ENCODE measurements around the gene GANAB.

GANAB gene

DNA sequence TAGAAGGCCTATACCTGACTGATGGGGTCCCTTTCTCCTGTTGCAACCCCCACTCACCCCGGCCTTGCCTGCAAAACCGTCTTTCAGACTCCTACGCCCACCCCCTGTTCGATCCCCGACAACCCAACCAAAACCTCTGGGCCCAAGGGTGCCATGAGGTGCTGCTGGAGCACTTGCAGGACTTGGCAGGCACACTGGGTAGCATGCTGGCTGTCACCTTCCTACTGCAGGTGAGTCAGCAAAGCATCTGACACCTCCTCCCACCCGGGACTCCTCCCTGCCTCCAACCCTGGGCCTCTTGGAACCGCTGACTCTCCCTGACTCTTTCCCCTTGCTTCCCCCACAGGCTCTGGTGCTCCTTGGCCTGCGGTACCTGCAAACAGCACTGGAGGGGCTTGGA, 32.1 kb downstream of the GANAB start:
- Histone ChIP-seq H3K14ac (ENCODE audit: low read length in 2 of 2) (no peak overlapping the region), H3K9ac (ENCODE audit: low read length) (no peak overlapping the region), H4K91ac (ENCODE audit: low read length) (no peak overlapping the region), H2BK120ac (ENCODE audit: low read depth, low read length) (no peak overlapping the region), H4K8ac (ENCODE audit: low read length) (no peak overlapping the region), H2BK15ac (ENCODE audit: low read depth, poor library complexity, severe bottlenecking) (no peak overlapping the region), H2BK5ac (ENCODE audit: low read depth, low read length, poor library complexity, severe bottlenecking) (no peak overlapping the region), H2AK5ac (ENCODE audit: low read length, severe bottlenecking) (peak overlapping the region; percentile 13), H3K27ac (ENCODE audit: low read length, poor library complexity, severe bottlenecking) (no peak overlapping the region), H3K4me3 (ENCODE audit: insufficient read depth in 1 of 2, low read depth in 1 of 2, low read length in 2 of 2) (no peak overlapping the region), H3K4ac (ENCODE audit: low read depth in 1 of 2, low read length in 2 of 2) (peak overlapping the region in 1 of 2 experiments; percentile 50), H2BK12ac (ENCODE audit: low read length in 2 of 2) (peak overlapping the region in 1 of 2 experiments; percentile 55), H3K79me1 (replicated peaks; ENCODE audit: low read length, poor library complexity, severe bottlenecking) (peaks cover 24% of the 10 kb centered on the region), H2AFZ (ENCODE audit: low read depth, low read length) (no peak overlapping the region), H3K18ac (ENCODE audit: low read depth in 1 of 2, low read length in 2 of 2) (no peak overlapping the region), H3K4me1 (ENCODE audit: control insufficient read depth, insufficient read depth, low read depth, low read length) (peaks cover 22% of the 10 kb centered on the region), H3K9me3 (ENCODE audit: control insufficient read depth, low read length) (no peaks in the 10 kb centered on the region), H3K23ac (ENCODE audit: low read length in 2 of 2) (no peak overlapping the region), H3K36me3 (ENCODE audit: control insufficient read depth in 1 of 2, insufficient read depth in 2 of 2, low read depth in 1 of 2, low read length in 2 of 2) (peaks cover 46 to 55% of the 10 kb centered on the region in 2 experiments), H3K27me3 (ENCODE audit: control insufficient read depth in 1 of 2, insufficient read depth in 1 of 2, low read length in 2 of 2) (no peaks in the 10 kb centered on the region), H3K4me2 (ENCODE audit: low read length, poor library complexity, severe bottlenecking) (no peak overlapping the region)
- 91% methylated on average over 6 of the region's 8 CpGs for WGBS
- no peak for DNase-seq

DNA sequence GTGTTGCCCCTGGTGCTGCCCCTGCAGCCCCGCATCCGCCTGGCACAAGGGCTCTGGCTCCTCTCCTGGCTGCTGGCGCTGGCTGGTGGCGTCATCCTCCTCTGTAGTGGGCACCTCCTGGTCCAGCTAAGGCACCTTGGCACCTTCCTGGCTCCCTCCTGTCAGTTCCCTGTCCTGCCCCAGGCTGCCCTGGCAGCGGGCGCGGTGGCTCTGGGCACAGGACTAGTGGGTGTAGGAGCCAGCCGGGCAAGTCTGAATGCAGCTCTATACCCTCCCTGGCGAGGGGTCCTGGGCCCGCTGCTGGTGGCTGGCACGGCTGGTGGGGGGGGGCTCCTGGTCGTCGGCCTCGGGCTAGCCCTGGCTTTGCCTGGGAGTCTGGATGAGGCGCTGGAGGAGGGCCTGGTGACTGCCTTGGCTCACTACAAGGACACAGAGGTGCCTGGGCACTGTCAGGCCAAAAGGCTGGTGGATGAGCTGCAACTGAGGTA, 33.1 kb downstream of the GANAB start:
- Histone ChIP-seq H3K27ac (ENCODE audit: low read length, poor library complexity, severe bottlenecking) (peak overlapping the region; percentile 58), H4K8ac (ENCODE audit: low read length) (peak overlapping the region; percentile 56), H3K4me2 (ENCODE audit: low read length, poor library complexity, severe bottlenecking) (no peak overlapping the region), H2BK5ac (ENCODE audit: low read depth, low read length, poor library complexity, severe bottlenecking) (peak overlapping the region; percentile 15), H2AK5ac (ENCODE audit: low read length, severe bottlenecking) (peak overlapping the region; percentile 55), H3K4ac (ENCODE audit: low read depth in 1 of 2, low read length in 2 of 2) (peak overlapping the region in 1 of 2 experiments; percentile 95), H3K18ac (ENCODE audit: low read depth in 1 of 2, low read length in 2 of 2) (peak overlapping the region; percentile 0 to 95), H2BK120ac (ENCODE audit: low read depth, low read length) (no peak overlapping the region), H2AFZ (ENCODE audit: low read depth, low read length) (peak overlapping the region; percentile 42), H3K9me3 (ENCODE audit: control insufficient read depth, low read length) (no peaks in the 10 kb centered on the region), H3K79me1 (replicated peaks; ENCODE audit: low read length, poor library complexity, severe bottlenecking) (peaks cover 26% of the 10 kb centered on the region), H3K9ac (ENCODE audit: low read length) (peak overlapping the region; percentile 29), H3K4me1 (ENCODE audit: control insufficient read depth, insufficient read depth, low read depth, low read length) (peaks cover 22% of the 10 kb centered on the region), H3K4me3 (ENCODE audit: insufficient read depth in 1 of 2, low read depth in 1 of 2, low read length in 2 of 2) (peak overlapping the region in 1 of 2 experiments; percentile 14), H4K91ac (ENCODE audit: low read length) (peak overlapping the region; percentile 81), H3K36me3 (ENCODE audit: control insufficient read depth in 1 of 2, insufficient read depth in 2 of 2, low read depth in 1 of 2, low read length in 2 of 2) (peaks cover 52 to 61% of the 10 kb centered on the region in 2 experiments), H2BK12ac (ENCODE audit: low read length in 2 of 2) (peak overlapping the region; percentile 31 to 99), H3K27me3 (ENCODE audit: control insufficient read depth in 1 of 2, insufficient read depth in 1 of 2, low read length in 2 of 2) (no peaks in the 10 kb centered on the region), H3K14ac (ENCODE audit: low read length in 2 of 2) (peak overlapping the region in 1 of 2 experiments; percentile 61), H2BK15ac (ENCODE audit: low read depth, poor library complexity, severe bottlenecking) (peak overlapping the region; percentile 15), H3K23ac (ENCODE audit: low read length in 2 of 2) (peak overlapping the region in 1 of 2 experiments; percentile 98)
- WGBS = 88% methylated on average over 15 of the region's 15 CpGs
- DNase-seq = no peak

DNA sequence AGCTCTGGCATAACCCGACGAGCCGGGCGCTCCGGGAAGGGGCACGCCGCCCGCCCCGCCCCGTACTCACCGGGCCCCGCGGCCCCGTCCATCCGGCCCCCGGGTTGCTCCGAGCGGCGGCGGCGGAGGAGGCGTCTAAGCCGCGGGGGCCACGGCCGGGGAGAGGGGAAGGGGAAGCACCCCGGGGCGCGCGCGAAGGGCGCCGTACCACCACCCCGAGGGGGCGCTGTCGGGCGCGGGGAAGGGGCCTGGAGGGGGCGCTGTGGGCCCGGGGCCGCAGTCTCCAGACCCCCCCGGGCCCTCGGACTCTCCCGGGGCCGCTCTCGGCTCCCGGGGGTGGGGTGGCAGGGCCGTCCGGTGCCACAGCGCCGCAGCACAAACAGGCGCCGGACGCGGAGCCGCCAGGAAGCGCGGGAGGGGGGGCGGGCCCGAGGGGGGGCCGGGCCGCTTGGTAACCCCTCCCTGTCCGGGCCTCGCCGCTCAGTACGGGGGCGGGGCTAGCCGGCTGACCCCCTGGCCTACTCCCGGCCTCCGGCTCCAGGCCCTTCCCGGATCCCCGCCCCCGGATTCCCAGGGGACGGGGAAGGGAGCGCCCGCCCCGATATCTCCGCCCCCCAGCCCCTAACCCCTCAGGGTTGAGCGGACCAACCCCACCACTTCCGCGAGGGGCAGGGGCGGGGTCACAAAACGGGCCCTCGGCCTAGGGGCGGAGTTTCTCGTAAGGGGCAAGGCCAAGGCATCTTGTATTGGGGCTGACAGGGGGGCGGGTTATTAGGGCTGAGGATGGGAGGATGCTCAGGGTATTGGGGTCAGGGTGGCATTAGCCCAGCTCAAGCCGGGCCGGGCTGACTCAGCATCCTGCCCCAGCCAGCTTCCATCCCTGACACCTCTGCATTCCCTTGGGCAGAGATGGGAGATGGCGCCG, 33.8 kb downstream of the GANAB start, which contains the start of the genes EML3 and ROM1:
TSS of gene EML3 (minus strand) at position 410 of the 925 bp plus-strand sequence. CDS start at position 92, 318 bp downstream.
TSS of gene ROM1 (plus strand) at position 892 of the 925 bp plus-strand sequence. CDS start at position 917, 25 bp downstream.
- WGBS = 4% methylated on average over 48 of the region's 91 CpGs
- peak within 1 kb of the TSS; percentile 84 for H3K4me2 ChIP-seq (ENCODE audit: low read length, poor library complexity, severe bottlenecking)
- peak within 1 kb of the TSS; percentile 69 to 99 for H2BK12ac ChIP-seq (ENCODE audit: low read length in 2 of 2)
- H4K91ac ChIP-seq (ENCODE audit: low read length) = peak within 1 kb of the TSS; percentile 81
- H3K14ac ChIP-seq (ENCODE audit: low read length in 2 of 2) = peak within 1 kb of the TSS in 1 of 2 experiments; percentile 96
- peaks cover 28% of the 10 kb centered on the region for H3K79me1 ChIP-seq (replicated peaks; ENCODE audit: low read length, poor library complexity, severe bottlenecking)
- peak within 1 kb of the TSS; percentile 81 for H2BK120ac ChIP-seq (ENCODE audit: low read depth, low read length)
- peak within 1 kb of the TSS; percentile 69 to 85 for H3K4me3 ChIP-seq (ENCODE audit: insufficient read depth in 1 of 2, low read depth in 1 of 2, low read length in 2 of 2)
- H3K4me1 ChIP-seq (ENCODE audit: control insufficient read depth, insufficient read depth, low read depth, low read length) = peaks cover 22% of the 10 kb centered on the region
- peaks cover 59 to 67% of the 10 kb centered on the region in 2 experiments for H3K36me3 ChIP-seq (ENCODE audit: control insufficient read depth in 1 of 2, insufficient read depth in 2 of 2, low read depth in 1 of 2, low read length in 2 of 2)
- peak; percentile 81 for DNase-seq
- H4K8ac ChIP-seq (ENCODE audit: low read length) = peak within 1 kb of the TSS; percentile 58
- H2BK15ac ChIP-seq (ENCODE audit: low read depth, poor library complexity, severe bottlenecking) = peak within 1 kb of the TSS; percentile 62
- peak within 1 kb of the TSS; percentile 35 to 95 for H3K4ac ChIP-seq (ENCODE audit: low read depth in 1 of 2, low read length in 2 of 2)
- H3K18ac ChIP-seq (ENCODE audit: low read depth in 1 of 2, low read length in 2 of 2) = peak within 1 kb of the TSS; percentile 86 to 95
- peak within 1 kb of the TSS; percentile 60 for H3K27ac ChIP-seq (ENCODE audit: low read length, poor library complexity, severe bottlenecking)
- H2AFZ ChIP-seq (ENCODE audit: low read depth, low read length) = peak within 1 kb of the TSS; percentile 42
- H3K23ac ChIP-seq (ENCODE audit: low read length in 2 of 2) = peak within 1 kb of the TSS in 1 of 2 experiments; percentile 98
- H2BK5ac ChIP-seq (ENCODE audit: low read depth, low read length, poor library complexity, severe bottlenecking) = peak within 1 kb of the TSS; percentile 15
- H2AK5ac ChIP-seq (ENCODE audit: low read length, severe bottlenecking) = peak within 1 kb of the TSS; percentile 55
- H3K27me3 ChIP-seq (ENCODE audit: control insufficient read depth in 1 of 2, insufficient read depth in 1 of 2, low read length in 2 of 2) = no peaks in the 10 kb centered on the region
- no peaks in the 10 kb centered on the region for H3K9me3 ChIP-seq (ENCODE audit: control insufficient read depth, low read length)
- peak within 1 kb of the TSS; percentile 93 for H3K9ac ChIP-seq (ENCODE audit: low read length)
